ENCODE data around the gene RPL36.

- no peak for TF ChIP-seq POLR2A (IDR thresholded peaks at IDR 0.05; ENCODE audit: low read depth, low read length)
- no peak for TF ChIP-seq POLR2AphosphoS5 (IDR thresholded peaks at IDR 0.05; ENCODE audit: low read depth, low read length)
- TF ChIP-seq POU2F2 (IDR thresholded peaks at IDR 0.05; ENCODE audit: low read depth, low read length), result no peak
- no peak for TF ChIP-seq TAF1 (IDR thresholded peaks at IDR 0.05; ENCODE audit: low read depth, low read length)
Observed at GRCh38 chr19:5641171-5641570, 48.9 kb upstream of the RPL36 start.

All from GM12891 (cell line).